Keratinocyte (primary cell): Measurements from ENCODE around the gene PARP11. TPM values are rescaled to one million over a fixed set of nuclear protein-coding genes. Genes with fewer than 3 reads are reported as not detected.

ENCODE experiments used
- DNase-seq: peaks from one replicate; pipeline ENCODE4 v3.0.0-alpha.2; 2011; ENCODE audit warnings: low read depth, missing footprints, low spot score
- FAIRE-seq: peaks from 2 replicates; lab custom pipeline; 2011; peaks lifted over from hg19 to GRCh38; lab: Jason Lieb, UNC
- H2AFZ ChIP-seq: 2 replicates; pipeline ENCODE4 v1.6.0; 2012; ENCODE audit warnings: low read length, control low read depth, inconsistent platforms; ENCODE audit not compliant: control insufficient read depth
- H3K27ac ChIP-seq: 2 replicates; pipeline ENCODE4 v1.5.1; 2011; ENCODE audit warnings: low read length; ENCODE audit not compliant: control insufficient read depth, insufficient read depth
- H3K27me3 ChIP-seq: 3 replicates; pipeline ENCODE4 v1.6.0; 2011; ENCODE audit warnings: low read length; ENCODE audit not compliant: control insufficient read depth, insufficient read depth; ENCODE audit errors: extremely low read depth
- H3K36me3 ChIP-seq, 2 experiments: 2 replicates in 1 of 2; 3 replicates in 1 of 2; pipeline ENCODE4 v1.5.1; 2011; ENCODE audit warnings: low read length in 2 of 2, mild to moderate bottlenecking in 1 of 2; ENCODE audit not compliant: control insufficient read depth in 2 of 2, insufficient read depth in 2 of 2; ENCODE audit errors: extremely low read depth in 1 of 2
- H3K4me1 ChIP-seq: 3 replicates; pipeline ENCODE4 v1.5.1; 2011; ENCODE audit warnings: low read length; ENCODE audit not compliant: control insufficient read depth, insufficient read depth; ENCODE audit errors: extremely low read depth
- H3K4me2 ChIP-seq: 3 replicates; pipeline ENCODE4 v1.6.0; 2011; ENCODE audit warnings: low read depth, low read length; ENCODE audit not compliant: control insufficient read depth, insufficient read depth; ENCODE audit errors: extremely low read depth
- H3K4me3 ChIP-seq, 3 experiments: fragments of 200-600 bp in 1 of 3; sonication (generic) in 1 of 3; 2 replicates in 2 of 3; 3 replicates in 1 of 3; pipeline ENCODE4 v1.5.1; 2011 to 2016; ENCODE audit warnings: low read length in 3 of 3, mild to moderate bottlenecking in 3 of 3, control low read depth in 2 of 3, inconsistent platforms in 1 of 3, low read depth in 1 of 3, mixed read lengths in 1 of 3, mixed run types in 1 of 3, moderate library complexity in 1 of 3; ENCODE audit not compliant: control insufficient read depth in 2 of 3, insufficient read depth in 2 of 3; ENCODE audit errors: extremely low read depth in 1 of 3
- H3K79me2 ChIP-seq: 2 replicates; pipeline ENCODE4 v1.6.0; 2012; ENCODE audit warnings: low read length; ENCODE audit not compliant: control insufficient read depth, insufficient read depth
- H3K9ac ChIP-seq: 3 replicates; pipeline ENCODE4 v1.6.0; 2011; ENCODE audit warnings: low read length; ENCODE audit not compliant: control insufficient read depth, insufficient read depth; ENCODE audit errors: extremely low read depth
- H3K9me1 ChIP-seq: 3 replicates; pipeline ENCODE4 v1.6.0; 2011; ENCODE audit warnings: low read length; ENCODE audit not compliant: control insufficient read depth, insufficient read depth; ENCODE audit errors: extremely low read depth
- H3K9me3 ChIP-seq: 2 replicates; pipeline ENCODE4 v1.5.1; 2012; ENCODE audit warnings: low read depth, low read length; ENCODE audit not compliant: control insufficient read depth
- H4K20me1 ChIP-seq: 3 replicates; pipeline ENCODE4 v1.6.0; 2011; ENCODE audit warnings: low read length; ENCODE audit not compliant: control insufficient read depth, insufficient read depth; ENCODE audit errors: extremely low read depth
- CTCF ChIP-seq, 3 experiments: IDR thresholded peaks in 1 of 3; conservative IDR thresholded peaks in 1 of 3; optimal IDR thresholded peaks in 1 of 3; 2 replicates in 2 of 3; 3 replicates in 1 of 3; pipeline versions ENCODE3 to v1.5.1; 2011; ENCODE audit warnings: low read length in 3 of 3, mild to moderate bottlenecking in 3 of 3, moderate library complexity in 2 of 3, control low read depth in 1 of 3, inconsistent platforms in 1 of 3; ENCODE audit not compliant: insufficient read depth in 2 of 3; ENCODE audit errors: extremely low read depth in 1 of 3
- EZH2 ChIP-seq: IDR thresholded peaks from one replicate; pipeline ENCODE4 v1.6.1; 2012; ENCODE audit warnings: inconsistent platforms, mild to moderate bottlenecking, low read length, moderate library complexity
- dilution Hi-C: fragments of 300-500 bp; cut with MboI; formaldehyde crosslinking; loops from one replicate; pipeline ENCODE4 v1.7.0; 2020; ENCODE audit warnings: low sequenced_read_pairs; ENCODE audit not compliant: extremely low pct_ligation_motif_present
- polyA plus RNA-seq, 5 experiments: library from polyadenylated mRNA; depleted of rRNA in 3 of 5; stranded (reverse) in 3 of 5; stranded (forward) in 1 of 5; unstranded in 1 of 5; fragments of >200 nt; gene quantifications; 1 replicate in 1 of 5; 2 replicates in 3 of 5; 3 replicates in 1 of 5; pipeline versions ENCODE4 v1.2.1 to v1.2.3, GENCODE V29; 2011 to 2012; ENCODE audit warnings: missing spikeins in 2 of 5, low read depth in 1 of 5, low replicate concordance in 1 of 5

PARP11 gene
- polyA plus RNA-seq, 1 donor (not counting 4 experiments of a cell fraction or from before 2014, with no cell fraction given) = 5.4 TPM

GRCh38 chr12:3902921-3903320, 29.7 kb upstream of the PARP11 start:
- Histone ChIP-seq H3K9me3 (no peaks in the 10 kb centered on the region), H3K79me2 (no peaks in the 10 kb centered on the region), H3K9me1 (no peaks in the 10 kb centered on the region), H3K4me1 (no peaks in the 10 kb centered on the region), H2AFZ (no peak overlapping the region), H3K9ac (no peak overlapping the region), H3K4me2 (no peak overlapping the region), H3K36me3 (no peaks in the 10 kb centered on the region), H4K20me1 (no peaks in the 10 kb centered on the region), H3K4me3 (no peak overlapping the region), H3K27ac (no peak overlapping the region), H3K27me3 (no peaks in the 10 kb centered on the region)
- TF ChIP-seq CTCF (optimal IDR thresholded peaks at IDR 0.05 in 1 of 3, IDR thresholded peaks at IDR 0.05 in 1 of 3, conservative IDR thresholded peaks at IDR 0.05 in 1 of 3; ENCODE audit: extremely low read depth in 1 of 3, insufficient read depth in 2 of 3, low read length in 3 of 3) (no peak), EZH2 (no peak)
- no peak for FAIRE-seq
- dilution Hi-C loops = no loop called here
- DNase-seq = no peak

- Histone ChIP-seq H4K20me1 (no peaks in the 10 kb centered on the region), H3K4me1 (no peaks in the 10 kb centered on the region), H3K9ac (no peak overlapping the region), H3K36me3 (no peaks in the 10 kb centered on the region), H2AFZ (no peak overlapping the region), H3K4me2 (no peak overlapping the region), H3K27me3 (no peaks in the 10 kb centered on the region), H3K27ac (no peak overlapping the region), H3K4me3 (no peak overlapping the region), H3K9me1 (no peaks in the 10 kb centered on the region), H3K79me2 (no peaks in the 10 kb centered on the region), H3K9me3 (no peaks in the 10 kb centered on the region)
- dilution Hi-C loops = no loop called here
- DNase-seq = no peak
- no peak for FAIRE-seq
- TF ChIP-seq EZH2 (no peak), CTCF (optimal IDR thresholded peaks at IDR 0.05 in 1 of 3, IDR thresholded peaks at IDR 0.05 in 1 of 3, conservative IDR thresholded peaks at IDR 0.05 in 1 of 3; ENCODE audit: extremely low read depth in 1 of 3, insufficient read depth in 2 of 3, low read length in 3 of 3) (no peak)
Measured at GRCh38 chr12:3901116-3901515, 27.9 kb upstream of the PARP11 start.
